Endothelial cell of umbilical vein (primary cell): Measurements from ENCODE around the gene DIP2C. TPM values are rescaled to one million over a fixed set of nuclear protein-coding genes. Genes with fewer than 3 reads are reported as not detected.

ENCODE experiments used
- BruUV-seq: library from RNA; stranded (reverse); fragments of 400-500 nt; replicated peaks from 2 replicates; lab custom pipeline; 2021; lab: Mats Ljungman, UMichigan
- CTCF ChIA-PET: fragments of 300-600, 350-600 bp; sonication (Branson Sonifier 250); formaldehyde crosslinking; loops from one replicate; lab custom pipeline; 2021; ENCODE audit warnings: antibody characterized with exemption, inconsistent platforms; lab: Charles Lee
- POLR2A ChIA-PET: fragments of 300-600, 350-600 bp; sonication (Branson Sonifier 250); formaldehyde crosslinking; loops from one replicate; lab custom pipeline; 2021; ENCODE audit warnings: antibody characterized with exemption, inconsistent platforms; lab: Charles Lee
- DNase-seq: peaks from one replicate; pipeline ENCODE4 v3.0.0-alpha.2; 2011; ENCODE audit warnings: low read depth, low spot score
- FAIRE-seq: peaks from 2 replicates; lab custom pipeline; 2011; peaks lifted over from hg19 to GRCh38; lab: Jason Lieb, UNC
- H2AFZ ChIP-seq: 2 replicates; pipeline ENCODE4 v1.6.0; 2012; ENCODE audit warnings: low read depth, low read length, control low read depth, inconsistent platforms
- H3K27ac ChIP-seq: 2 replicates; pipeline ENCODE4 v1.5.1; 2011; ENCODE audit warnings: low read depth, mild to moderate bottlenecking, control low read depth, low read length, moderate library complexity; ENCODE audit not compliant: insufficient read depth
- H3K27me3 ChIP-seq, 2 experiments: 2 replicates each; pipeline versions ENCODE4 v1.6.0 to v1.6.1; 2011; ENCODE audit warnings: low read length in 2 of 2, mixed read lengths in 1 of 2; ENCODE audit not compliant: control insufficient read depth in 2 of 2, insufficient read depth in 2 of 2
- H3K36me3 ChIP-seq, 2 experiments: 2 replicates in 1 of 2; 3 replicates in 1 of 2; pipeline ENCODE4 v1.5.1; 2011; ENCODE audit warnings: low read length in 2 of 2, mild to moderate bottlenecking in 1 of 2, moderate library complexity in 1 of 2; ENCODE audit not compliant: control insufficient read depth in 2 of 2, insufficient read depth in 2 of 2; ENCODE audit errors: extremely low read depth in 1 of 2
- H3K4me1 ChIP-seq: 3 replicates; pipeline ENCODE4 v1.5.1; 2011; ENCODE audit warnings: mild to moderate bottlenecking, low read length; ENCODE audit not compliant: control insufficient read depth, insufficient read depth; ENCODE audit errors: extremely low read depth
- H3K4me2 ChIP-seq: 2 replicates; pipeline ENCODE4 v1.6.1; 2011; ENCODE audit warnings: low read length, control low read depth, mixed read lengths; ENCODE audit not compliant: insufficient read depth
- H3K4me3 ChIP-seq, 3 experiments: fragments of 200-600 bp in 1 of 3; sonication (generic), shearing (Covaris generic) in 1 of 3; replicated peaks in 1 of 3; 2 replicates each; pipeline ENCODE4 v1.5.1; 2011 to 2016; ENCODE audit warnings: control low read depth in 3 of 3, low read length in 3 of 3, mild to moderate bottlenecking in 2 of 3, inconsistent platforms in 1 of 3, low read depth in 1 of 3, moderate library complexity in 1 of 3; ENCODE audit not compliant: insufficient read depth in 1 of 3
- H3K79me2 ChIP-seq: 2 replicates; pipeline ENCODE4 v1.6.0; 2012; ENCODE audit warnings: low read length, inconsistent platforms; ENCODE audit not compliant: control insufficient read depth, insufficient read depth
- H3K9ac ChIP-seq: replicated peaks from 2 replicates; pipeline ENCODE3; 2011; ENCODE audit warnings: low read length, control low read depth; ENCODE audit not compliant: insufficient read depth; ENCODE audit errors: extremely low read depth
- H3K9me1 ChIP-seq: replicated peaks from 3 replicates; pipeline ENCODE4 v1.6.0; 2011; ENCODE audit warnings: mild to moderate bottlenecking, low read length; ENCODE audit not compliant: control insufficient read depth, insufficient read depth; ENCODE audit errors: extremely low read depth
- H3K9me3 ChIP-seq: replicated peaks from 2 replicates; pipeline ENCODE4 v1.5.1; 2012; ENCODE audit warnings: low read length, inconsistent platforms; ENCODE audit not compliant: control insufficient read depth, insufficient read depth
- H4K20me1 ChIP-seq: replicated peaks from 2 replicates; pipeline ENCODE3; 2011; ENCODE audit warnings: mild to moderate bottlenecking, low read length; ENCODE audit not compliant: control insufficient read depth, insufficient read depth; ENCODE audit errors: extremely low read depth
- EZH2 ChIP-seq: IDR thresholded peaks from 2 replicates; pipeline ENCODE4 v1.6.1; 2012; ENCODE audit warnings: borderline replicate concordance, low read depth, mild to moderate bottlenecking, moderate library complexity, low read length, inconsistent platforms; ENCODE audit not compliant: severe bottlenecking
- FOS ChIP-seq: IDR thresholded peaks from 2 replicates; pipeline ENCODE4 v1.6.1; 2011; ENCODE audit warnings: mild to moderate bottlenecking, low read length, moderate library complexity, borderline replicate concordance; ENCODE audit not compliant: insufficient read depth
- GATA2 ChIP-seq: IDR thresholded peaks from 2 replicates; pipeline ENCODE4 v1.7.0; 2011; ENCODE audit warnings: low read depth, mild to moderate bottlenecking, moderate library complexity, mixed read lengths, low read length; ENCODE audit not compliant: insufficient read length, insufficient read depth
- JUN ChIP-seq: IDR thresholded peaks from 2 replicates; pipeline ENCODE4 v1.6.1; 2011; ENCODE audit warnings: borderline replicate concordance, low read depth; ENCODE audit not compliant: insufficient read length, insufficient read depth
- MYC ChIP-seq: IDR thresholded peaks from one replicate; pipeline ENCODE4 v1.6.1; 2011; ENCODE audit warnings: mild to moderate bottlenecking, low read depth, low read length
- POLR2A ChIP-seq: IDR thresholded peaks from 2 replicates; pipeline ENCODE4 v1.6.1; 2012; ENCODE audit warnings: low read depth, mild to moderate bottlenecking, control low read depth, low read length
- POLR2AphosphoS5 ChIP-seq: IDR thresholded peaks from 2 replicates; pipeline ENCODE4 v1.6.1; 2012; ENCODE audit warnings: low read depth, mild to moderate bottlenecking, control low read depth, low read length, moderate library complexity; ENCODE audit not compliant: insufficient read depth
- dilution Hi-C: fragments of 300-500 bp; cut with MboI; formaldehyde crosslinking; loops from one replicate; pipeline ENCODE4 v1.15.0; 2019; ENCODE audit warnings: low sequenced_read_pairs; ENCODE audit not compliant: extremely low pct_ligation_motif_present
- intact Hi-C: fragments of 100-400 bp; cut with micrococcal nuclease; formaldehyde crosslinking; loops from one replicate; pipeline ENCODE4 v1.10.0; 2022
- polyA plus RNA-seq, 4 experiments: library from polyadenylated mRNA; depleted of rRNA in 3 of 4; stranded (reverse) in 3 of 4; unstranded in 1 of 4; fragments of >200 nt; gene quantifications; 2 replicates each; pipeline versions ENCODE4 v1.2.1 to v1.2.3, GENCODE V29; 2011 to 2012; ENCODE audit warnings: missing spikeins in 1 of 4
- total RNA-seq: library from RNA; stranded (reverse); gene quantifications from 2 replicates; pipeline ENCODE4 v1.2.3, GENCODE V29; 2021
- TF ChIP-seq, protein P1 (sequence below): IDR thresholded peaks from 2 replicates; pipeline ENCODE4 v1.6.1; 2011; ENCODE audit not compliant: insufficient read depth, insufficient read length
- TF ChIP-seq, protein P2 (sequence below), 2 donors: IDR thresholded peaks; 1 replicate in 1 of 2; 2 replicates in 1 of 2; pipeline ENCODE4 v1.5.1; 2011; ENCODE audit warnings: low read length in 2 of 2, mild to moderate bottlenecking in 2 of 2, moderate library complexity in 2 of 2, control low read depth in 1 of 2, inconsistent platforms in 1 of 2, low read depth in 1 of 2; ENCODE audit not compliant: insufficient read depth in 1 of 2; ENCODE audit errors: extremely low read depth in 1 of 2

Gene DIP2C
- total and polyA plus RNA-seq, 2 donors (not counting 3 experiments of a cell fraction or from before 2014, with no cell fraction given): 3.6 to 10.7 TPM

DNA sequence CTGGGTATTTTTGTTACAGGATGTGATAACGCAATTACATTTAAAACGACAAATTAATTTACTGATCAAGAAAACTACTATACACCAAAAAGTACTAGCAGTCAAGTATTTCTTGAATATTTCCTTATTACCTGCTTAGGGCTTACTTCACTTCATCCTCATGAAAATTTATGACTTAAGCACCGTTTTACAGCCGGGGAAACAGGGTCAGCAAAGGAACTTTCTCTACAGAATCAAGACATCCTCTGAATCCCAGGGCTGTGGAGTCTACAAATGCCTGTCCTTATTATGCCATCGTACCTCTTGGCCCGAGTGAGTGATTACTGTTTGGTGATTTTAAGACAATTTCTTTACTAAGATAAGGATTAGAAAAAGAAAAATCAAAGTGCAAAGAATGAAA lies 305.9 kb downstream of the DIP2C start:
- no peak for TF ChIP-seq GATA2
- TF ChIP-seq FOS: no peak
- TF ChIP-seq MYC: no peak
- TF ChIP-seq, protein P1, sequence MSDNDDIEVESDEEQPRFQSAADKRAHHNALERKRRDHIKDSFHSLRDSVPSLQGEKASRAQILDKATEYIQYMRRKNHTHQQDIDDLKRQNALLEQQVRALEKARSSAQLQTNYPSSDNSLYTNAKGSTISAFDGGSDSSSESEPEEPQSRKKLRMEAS: no peak
- TF ChIP-seq, protein P2, sequence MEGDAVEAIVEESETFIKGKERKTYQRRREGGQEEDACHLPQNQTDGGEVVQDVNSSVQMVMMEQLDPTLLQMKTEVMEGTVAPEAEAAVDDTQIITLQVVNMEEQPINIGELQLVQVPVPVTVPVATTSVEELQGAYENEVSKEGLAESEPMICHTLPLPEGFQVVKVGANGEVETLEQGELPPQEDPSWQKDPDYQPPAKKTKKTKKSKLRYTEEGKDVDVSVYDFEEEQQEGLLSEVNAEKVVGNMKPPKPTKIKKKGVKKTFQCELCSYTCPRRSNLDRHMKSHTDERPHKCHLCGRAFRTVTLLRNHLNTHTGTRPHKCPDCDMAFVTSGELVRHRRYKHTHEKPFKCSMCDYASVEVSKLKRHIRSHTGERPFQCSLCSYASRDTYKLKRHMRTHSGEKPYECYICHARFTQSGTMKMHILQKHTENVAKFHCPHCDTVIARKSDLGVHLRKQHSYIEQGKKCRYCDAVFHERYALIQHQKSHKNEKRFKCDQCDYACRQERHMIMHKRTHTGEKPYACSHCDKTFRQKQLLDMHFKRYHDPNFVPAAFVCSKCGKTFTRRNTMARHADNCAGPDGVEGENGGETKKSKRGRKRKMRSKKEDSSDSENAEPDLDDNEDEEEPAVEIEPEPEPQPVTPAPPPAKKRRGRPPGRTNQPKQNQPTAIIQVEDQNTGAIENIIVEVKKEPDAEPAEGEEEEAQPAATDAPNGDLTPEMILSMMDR (IDR thresholded peaks at IDR 0.05; ENCODE audit: extremely low read depth in 1 of 2, insufficient read depth in 1 of 2, low read depth in 1 of 2, low read length in 2 of 2): no peak
- TF ChIP-seq JUN: no peak
- no peak for TF ChIP-seq EZH2
- no peak for TF ChIP-seq POLR2AphosphoS5
- no peak for TF ChIP-seq POLR2A
- H3K27ac ChIP-seq: no peak overlapping the region
- no peaks in the 10 kb centered on the region for H3K4me1 ChIP-seq
- ChIA-PET POLR2A (no interaction called here), CTCF (no interaction called here)
- intact Hi-C loops: no loop called here
- FAIRE-seq: no peak
- H3K9ac ChIP-seq: no peak overlapping the region
- no peak overlapping the region for H3K4me3 ChIP-seq
- H4K20me1 ChIP-seq: no peaks in the 10 kb centered on the region
- BruUV-seq: no TSS peak
- no peaks in the 10 kb centered on the region for H3K9me1 ChIP-seq
- dilution Hi-C loops: no loop called here
- no peaks in the 10 kb centered on the region for H3K79me2 ChIP-seq
- no peaks in the 10 kb centered on the region for H3K9me3 ChIP-seq
- H3K36me3 ChIP-seq: no peaks in the 10 kb centered on the region
- no peak for DNase-seq
- no peak overlapping the region for H2AFZ ChIP-seq
- no peaks in the 10 kb centered on the region for H3K27me3 ChIP-seq
- H3K4me2 ChIP-seq: no peak overlapping the region
